WERI-Rb-1 (cell line): ENCODE results near the gene CCDC92B.
"Not testable (repeated sequence)": the region's sequence is repeated elsewhere in the genome, so short reads cannot be mapped to it uniquely, and the experiment has no call there.

Experiments
- DNase-seq: peaks from one replicate; pipeline ENCODE4 v3.0.0-alpha.2; 2020
- H3K27ac ChIP-seq: fragments of 250-450 bp; sonication (Bioruptor Pico); 2 replicates; pipeline ENCODE4 v1.5.1; 2020; ENCODE audit warnings: mild to moderate bottlenecking, moderate library complexity
- H3K27me3 ChIP-seq: fragments of 250-450 bp; sonication (Bioruptor Pico); 2 replicates; pipeline ENCODE4 v1.5.1; 2021; ENCODE audit warnings: mild to moderate bottlenecking, low read depth, moderate library complexity; ENCODE audit not compliant: insufficient read depth, severe bottlenecking
- H3K36me3 ChIP-seq: fragments of 250-450 bp; sonication (Bioruptor Pico); 2 replicates; pipeline ENCODE4 v1.5.1; 2020; ENCODE audit warnings: mild to moderate bottlenecking, moderate library complexity
- H3K4me3 ChIP-seq: 2 replicates; pipeline ENCODE4 v1.5.1; 2011; ENCODE audit warnings: low read depth, mild to moderate bottlenecking, control low read depth, low read length
- H3K9me3 ChIP-seq: fragments of 250-450 bp; sonication (Bioruptor Pico); 2 replicates; pipeline ENCODE4 v1.5.1; 2021; ENCODE audit warnings: mild to moderate bottlenecking, moderate library complexity; ENCODE audit not compliant: severe bottlenecking
- CTCF ChIP-seq: IDR thresholded peaks from 2 replicates; pipeline ENCODE4 v1.5.1; 2011; ENCODE audit warnings: low read depth, mild to moderate bottlenecking, control low read depth, inconsistent platforms, low read length

Gene CCDC92B

GRCh38 chr17:2684549-2684948 is 64.9 kb downstream of the CCDC92B start:
- no peak for TF ChIP-seq CTCF
- no peaks in the 10 kb centered on the region for H3K27me3 ChIP-seq
- no peak overlapping the region for H3K27ac ChIP-seq
- H3K4me3 ChIP-seq = no peak overlapping the region
- peaks cover 46% of the 10 kb centered on the region for H3K36me3 ChIP-seq
- DNase-seq = peak; percentile 59
- no peaks in the 10 kb centered on the region for H3K9me3 ChIP-seq

GRCh38 chr17:2683912-2684311 is 65.5 kb downstream of the CCDC92B start:
- Histone ChIP-seq H3K4me3 (no peak overlapping the region), H3K9me3 (no peaks in the 10 kb centered on the region), H3K36me3 (peaks cover 47% of the 10 kb centered on the region), H3K27ac (no peak overlapping the region), H3K27me3 (no peaks in the 10 kb centered on the region)
- no peak for DNase-seq
- no peak for TF ChIP-seq CTCF

GRCh38 chr17:2682176-2682938 is 67.1 kb downstream of the CCDC92B start:
- no peak for TF ChIP-seq CTCF
- no peaks in the 10 kb centered on the region for H3K27me3 ChIP-seq
- H3K36me3 ChIP-seq = peaks cover 60% of the 10 kb centered on the region
- H3K4me3 ChIP-seq = no peak overlapping the region
- no peak overlapping the region for H3K27ac ChIP-seq
- H3K9me3 ChIP-seq = no peaks in the 10 kb centered on the region
- DNase-seq = no peak

- DNase-seq = no peak
- H3K4me3 ChIP-seq = no peak overlapping the region
- H3K27ac ChIP-seq = no peak overlapping the region
- no peaks in the 10 kb centered on the region for H3K9me3 ChIP-seq
- peaks cover 67% of the 10 kb centered on the region for H3K36me3 ChIP-seq
- no peaks in the 10 kb centered on the region for H3K27me3 ChIP-seq
- TF ChIP-seq CTCF = no peak
Observed at GRCh38 chr17:2681650-2682049, 67.8 kb downstream of the CCDC92B start.

GRCh38 chr17:2680961-2681360 is 68.5 kb downstream of the CCDC92B start:
- H3K9me3 ChIP-seq = no peaks in the 10 kb centered on the region
- no peak overlapping the region for H3K4me3 ChIP-seq
- H3K27ac ChIP-seq = no peak overlapping the region
- H3K27me3 ChIP-seq = no peaks in the 10 kb centered on the region
- peaks cover 74% of the 10 kb centered on the region for H3K36me3 ChIP-seq
- no peak for DNase-seq
- TF ChIP-seq CTCF = no peak

- not testable (repeated sequence) for H3K4me3 ChIP-seq, DNase-seq, H3K9me3 ChIP-seq, H3K27ac ChIP-seq, H3K27me3 ChIP-seq
- peaks cover 91% of the 10 kb centered on the region for H3K36me3 ChIP-seq
Observed at GRCh38 chr17:2679247-2679646, 70.2 kb downstream of the CCDC92B start.
